AG09309 (cell line): ENCODE results near the gene PAX5.

ENCODE experiments used
- DNase-seq: peaks from one replicate; pipeline ENCODE4 v3.0.0-alpha.2; 2010; ENCODE audit warnings: low read depth
- H3K4me3 ChIP-seq: 2 replicates; pipeline ENCODE4 v1.5.1; 2011; ENCODE audit warnings: mild to moderate bottlenecking, low read depth, low read length, moderate library complexity; ENCODE audit not compliant: control insufficient read depth
- CTCF ChIP-seq: IDR thresholded peaks from 2 replicates; pipeline ENCODE4 v1.5.1; 2011; ENCODE audit warnings: mild to moderate bottlenecking, low read depth, low read length, inconsistent platforms; ENCODE audit not compliant: insufficient read depth, control insufficient read depth; ENCODE audit errors: missing control alignments

Gene PAX5

GRCh38 chr9:36835271-36835996 lies 198.6 kb downstream of the PAX5 start:
- H3K4me3 ChIP-seq, result no peak overlapping the region
- TF ChIP-seq CTCF, result no peak
- no peak for DNase-seq

GRCh38 chr9:36834736-36835135 lies 199.3 kb downstream of the PAX5 start:
- TF ChIP-seq CTCF, result no peak
- no peak overlapping the region for H3K4me3 ChIP-seq
- no peak for DNase-seq

- no peak overlapping the region for H3K4me3 ChIP-seq
- no peak for DNase-seq
- TF ChIP-seq CTCF, result no peak
Measured at GRCh38 chr9:36833954-36834353, 200.1 kb downstream of the PAX5 start.

- TF ChIP-seq CTCF, result no peak
- DNase-seq, result no peak
- no peak overlapping the region for H3K4me3 ChIP-seq
Measured at GRCh38 chr9:36832164-36832795, 201.8 kb downstream of the PAX5 start.

GRCh38 chr9:36831381-36832161 lies 202.5 kb downstream of the PAX5 start:
- no peak for DNase-seq
- no peak overlapping the region for H3K4me3 ChIP-seq
- no peak for TF ChIP-seq CTCF

- no peak overlapping the region for H3K4me3 ChIP-seq
- DNase-seq, result no peak
- TF ChIP-seq CTCF, result no peak
Measured at GRCh38 chr9:36828611-36829013, 205.5 kb downstream of the PAX5 start.
